A673 (cell line): ENCODE measurements around the gene FAM151A. TPM values are rescaled to one million over a fixed set of nuclear protein-coding genes. Genes with fewer than 3 reads are reported as not detected.

ENCODE experiments used
- BruUV-seq: library from RNA; stranded (reverse); fragments of 400-500 nt; replicated peaks from 2 replicates; lab custom pipeline; 2021; lab: Mats Ljungman, UMichigan
- CTCF ChIA-PET: fragments of 300-600 bp; sonication (Branson Sonifier 250); formaldehyde crosslinking; loops from one replicate; lab custom pipeline; 2022; ENCODE audit warnings: antibody characterized with exemption; lab: Charles Lee
- POLR2A ChIA-PET: fragments of 300-600 bp; sonication (Branson Sonifier 250); formaldehyde crosslinking; loops from one replicate; lab custom pipeline; 2022; ENCODE audit warnings: antibody characterized with exemption; ENCODE audit not compliant: low non-redundant PET; lab: Charles Lee
- DNase-seq: peaks from one replicate; pipeline ENCODE4 v3.0.0-alpha.2; 2015; ENCODE audit warnings: low spot score
- H3K27ac ChIP-seq: fragments of 200-600 bp; sonication (generic); 2 replicates; pipeline ENCODE4 v1.5.1; 2016; ENCODE audit warnings: mixed run types, low read depth, mild to moderate bottlenecking, mixed read lengths, antibody characterized with exemption, low read length; ENCODE audit not compliant: poor library complexity, severe bottlenecking
- H3K27me3 ChIP-seq: fragments of 200-600 bp; sonication (generic); replicated peaks from 2 replicates; pipeline ENCODE4 v1.6.1; 2017; ENCODE audit warnings: mixed run types, low read depth, mild to moderate bottlenecking, mixed read lengths, antibody characterized with exemption, low read length; ENCODE audit not compliant: insufficient read depth, poor library complexity
- H3K36me3 ChIP-seq: fragments of 200-600 bp; sonication (generic); 2 replicates; pipeline ENCODE4 v1.6.1; 2016; ENCODE audit warnings: mixed run types, mild to moderate bottlenecking, mixed read lengths, antibody characterized with exemption, low read length; ENCODE audit not compliant: insufficient read depth, poor library complexity, severe bottlenecking
- H3K4me1 ChIP-seq: fragments of 200-600 bp; sonication (generic); 2 replicates; pipeline ENCODE4 v1.6.1; 2017; ENCODE audit warnings: mixed run types, mild to moderate bottlenecking, mixed read lengths, antibody characterized with exemption, low read length; ENCODE audit not compliant: insufficient read depth, poor library complexity, severe bottlenecking
- H3K4me3 ChIP-seq: fragments of 200-600 bp; sonication (generic); 2 replicates; pipeline ENCODE4 v1.5.1; 2016; ENCODE audit warnings: low read depth, mixed run types, mild to moderate bottlenecking, mixed read lengths, low read length; ENCODE audit not compliant: poor library complexity, severe bottlenecking
- H3K9me3 ChIP-seq: fragments of 200-600 bp; sonication (generic); 2 replicates; pipeline ENCODE4 v1.6.1; 2016; ENCODE audit warnings: mixed run types, low read depth, mild to moderate bottlenecking, mixed read lengths, antibody characterized with exemption, low read length; ENCODE audit not compliant: poor library complexity, severe bottlenecking
- EZH2 ChIP-seq: fragments of 200-600 bp; sonication (generic); IDR thresholded peaks from 2 replicates; pipeline ENCODE4 v1.6.1; 2017; ENCODE audit warnings: borderline replicate concordance, low read depth, mild to moderate bottlenecking, mixed read lengths, antibody characterized with exemption, low read length; ENCODE audit not compliant: poor library complexity, severe bottlenecking
- intact Hi-C: fragments of 100-400 bp; cut with micrococcal nuclease; formaldehyde crosslinking; loops from one replicate; pipeline ENCODE4 v1.10.0; 2022; ENCODE audit not compliant: unreplicated experiment
- total RNA-seq: library from RNA; stranded (reverse); gene quantifications from 2 replicates; pipeline ENCODE4 v1.2.3, GENCODE V29; 2021
- TF ChIP-seq, protein P1 (sequence below): fragments of 300-800, 200-600 bp; sonication (generic); conservative IDR thresholded peaks from 2 replicates; pipeline ENCODE4 v1.5.1; 2017; ENCODE audit warnings: low read depth, mild to moderate bottlenecking, antibody characterized with exemption, low read length, moderate library complexity, mixed read lengths

The FAM151A gene
- total RNA-seq, 1 experiment from 2014 or later, result not detected

DNA sequence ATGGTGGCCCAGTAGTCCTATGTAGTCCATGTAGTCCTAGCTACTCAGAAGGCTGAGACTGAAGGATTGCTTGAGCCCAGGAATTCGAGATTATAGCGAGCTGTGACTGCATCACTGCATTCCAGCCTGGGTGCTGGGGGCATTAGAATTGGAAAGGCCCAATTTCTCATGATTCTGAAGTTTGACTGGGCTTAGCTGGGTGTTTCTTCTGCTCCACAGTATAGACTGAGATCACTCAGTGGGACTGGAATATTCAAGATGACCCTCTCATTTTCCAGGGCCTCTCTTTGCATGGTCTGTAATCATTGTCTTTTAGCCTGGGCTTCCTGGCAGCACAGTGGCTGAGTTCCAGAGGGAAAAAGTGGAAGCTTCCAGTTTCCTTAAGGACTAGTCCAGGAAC, 44.5 kb upstream of the FAM151A start:
- intact Hi-C loops, result no loop called here
- no TSS peak for BruUV-seq
- CTCF ChIA-PET, result interaction anchor here (0.6 kb wide), 1 partner anchor 141 kb away, joined by 4 read pairs; no protein-coding TSS in a partner anchor

DNA sequence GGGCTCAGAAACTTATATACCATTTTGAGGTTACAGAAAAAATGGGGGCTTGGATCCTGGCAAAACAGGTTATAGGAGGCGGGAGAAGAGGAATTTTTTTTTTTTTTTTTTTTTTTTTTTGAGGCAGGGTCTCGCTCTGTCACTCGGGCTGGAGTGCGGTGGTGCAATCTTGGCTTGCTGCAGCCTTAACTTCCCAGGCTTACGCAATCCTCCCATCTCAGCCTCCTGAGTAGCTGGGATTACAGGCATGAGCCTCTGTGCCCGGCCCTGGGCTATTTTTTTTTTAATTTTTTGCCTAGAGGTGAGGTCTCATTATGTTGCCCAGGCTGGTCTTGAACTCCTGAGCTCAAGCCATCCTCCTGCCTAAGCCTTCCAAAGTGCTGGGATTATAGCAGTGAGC, 43.0 kb upstream of the FAM151A start:
- Histone ChIP-seq H3K4me3 (no peak overlapping the region), H3K36me3 (no peaks in the 10 kb centered on the region), H3K9me3 (no peaks in the 10 kb centered on the region), H3K4me1 (no peaks in the 10 kb centered on the region), H3K27me3 (no peaks in the 10 kb centered on the region), H3K27ac (no peak overlapping the region)
- no TSS peak for BruUV-seq
- POLR2A ChIA-PET, result no interaction called here
- CTCF ChIA-PET, result no interaction called here
- no peak for DNase-seq
- TF ChIP-seq EZH2, result no peak
- TF ChIP-seq, protein P1, sequence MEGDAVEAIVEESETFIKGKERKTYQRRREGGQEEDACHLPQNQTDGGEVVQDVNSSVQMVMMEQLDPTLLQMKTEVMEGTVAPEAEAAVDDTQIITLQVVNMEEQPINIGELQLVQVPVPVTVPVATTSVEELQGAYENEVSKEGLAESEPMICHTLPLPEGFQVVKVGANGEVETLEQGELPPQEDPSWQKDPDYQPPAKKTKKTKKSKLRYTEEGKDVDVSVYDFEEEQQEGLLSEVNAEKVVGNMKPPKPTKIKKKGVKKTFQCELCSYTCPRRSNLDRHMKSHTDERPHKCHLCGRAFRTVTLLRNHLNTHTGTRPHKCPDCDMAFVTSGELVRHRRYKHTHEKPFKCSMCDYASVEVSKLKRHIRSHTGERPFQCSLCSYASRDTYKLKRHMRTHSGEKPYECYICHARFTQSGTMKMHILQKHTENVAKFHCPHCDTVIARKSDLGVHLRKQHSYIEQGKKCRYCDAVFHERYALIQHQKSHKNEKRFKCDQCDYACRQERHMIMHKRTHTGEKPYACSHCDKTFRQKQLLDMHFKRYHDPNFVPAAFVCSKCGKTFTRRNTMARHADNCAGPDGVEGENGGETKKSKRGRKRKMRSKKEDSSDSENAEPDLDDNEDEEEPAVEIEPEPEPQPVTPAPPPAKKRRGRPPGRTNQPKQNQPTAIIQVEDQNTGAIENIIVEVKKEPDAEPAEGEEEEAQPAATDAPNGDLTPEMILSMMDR, result no peak
- intact Hi-C loops, result no loop called here

More for the DNA sequence above, 44.5 kb upstream of the FAM151A start:
- no peak for DNase-seq
- no peak overlapping the region for H3K27ac ChIP-seq
- no peaks in the 10 kb centered on the region for H3K27me3 ChIP-seq
- TF ChIP-seq, protein P1, result no peak
- TF ChIP-seq EZH2, result no peak
- H3K4me1 ChIP-seq, result no peaks in the 10 kb centered on the region
- POLR2A ChIA-PET, result no interaction called here
- no peaks in the 10 kb centered on the region for H3K36me3 ChIP-seq
- H3K4me3 ChIP-seq, result no peak overlapping the region
- H3K9me3 ChIP-seq, result no peaks in the 10 kb centered on the region

DNA sequence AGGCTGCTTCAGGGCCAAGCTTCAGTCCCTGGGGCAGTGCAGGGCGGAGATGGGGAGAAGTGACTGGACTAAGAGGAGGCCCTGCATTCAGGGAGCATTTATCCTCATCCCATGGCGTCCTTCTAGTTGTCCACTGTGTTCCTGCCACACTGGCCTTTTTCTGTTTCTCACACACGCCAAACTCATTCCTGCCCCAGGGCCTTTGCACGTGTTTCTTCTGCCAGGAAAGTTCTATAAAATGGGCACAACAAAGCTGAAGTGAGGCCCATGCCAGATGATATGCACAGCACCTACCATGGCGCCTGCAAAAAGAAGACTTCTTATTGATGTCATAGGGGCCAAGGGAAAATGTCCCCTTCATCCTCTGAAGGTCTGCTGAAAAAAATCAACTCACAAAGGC, 42.5 kb upstream of the FAM151A start:
- Histone ChIP-seq H3K4me1 (no peaks in the 10 kb centered on the region), H3K27me3 (no peaks in the 10 kb centered on the region), H3K9me3 (no peaks in the 10 kb centered on the region), H3K36me3 (no peaks in the 10 kb centered on the region), H3K27ac (no peak overlapping the region), H3K4me3 (no peak overlapping the region)
- no TSS peak for BruUV-seq
- ChIA-PET POLR2A (no interaction called here), CTCF (no interaction called here)
- intact Hi-C loops, result no loop called here
- TF ChIP-seq, protein P1, result no peak
- no peak for TF ChIP-seq EZH2
- no peak for DNase-seq
